HL-60 (cell line): Measurements from ENCODE around the gene PRX.

Experiments used
- DNase-seq, 2 experiments: peaks; one replicate each; pipeline ENCODE4 v3.0.0-alpha.2; 2010 to 2020; ENCODE audit warnings: low read depth in 1 of 2, low spot score in 1 of 2
- H3K27ac ChIP-seq: fragments of 250-450 bp; sonication (Bioruptor Pico); replicated peaks from 2 replicates; pipeline ENCODE4 v1.5.1; 2020; ENCODE audit warnings: mild to moderate bottlenecking, moderate library complexity
- H3K27me3 ChIP-seq: fragments of 250-450 bp; sonication (Bioruptor Pico); 2 replicates; pipeline ENCODE4 v1.5.1; 2021; ENCODE audit warnings: mild to moderate bottlenecking, moderate library complexity; ENCODE audit not compliant: insufficient read depth, poor library complexity, severe bottlenecking
- H3K4me3 ChIP-seq: replicated peaks from 2 replicates; pipeline ENCODE4 v1.5.1; 2011; ENCODE audit warnings: mild to moderate bottlenecking, control low read depth, low read length; ENCODE audit not compliant: insufficient read depth
- GABPA ChIP-seq: IDR thresholded peaks from 2 replicates; pipeline ENCODE4 v1.6.1; 2012; ENCODE audit warnings: low read depth
- POLR2AphosphoS5 ChIP-seq: IDR thresholded peaks from 2 replicates; pipeline ENCODE4 v1.6.1; 2012; ENCODE audit warnings: low read depth
- REST ChIP-seq: IDR thresholded peaks from 2 replicates; pipeline ENCODE4 v1.6.1; 2012; ENCODE audit warnings: low read depth; ENCODE audit not compliant: insufficient replicate concordance
- SPI1 ChIP-seq: IDR thresholded peaks from 2 replicates; pipeline ENCODE4 v1.6.1; 2012; ENCODE audit warnings: low read depth, mild to moderate bottlenecking, borderline replicate concordance
- TF ChIP-seq, protein P1 (sequence below): IDR thresholded peaks from one replicate; pipeline ENCODE4 v1.5.1; 2011; ENCODE audit warnings: low read length, control low read depth, inconsistent platforms; ENCODE audit not compliant: insufficient read depth

PRX gene

DNA sequence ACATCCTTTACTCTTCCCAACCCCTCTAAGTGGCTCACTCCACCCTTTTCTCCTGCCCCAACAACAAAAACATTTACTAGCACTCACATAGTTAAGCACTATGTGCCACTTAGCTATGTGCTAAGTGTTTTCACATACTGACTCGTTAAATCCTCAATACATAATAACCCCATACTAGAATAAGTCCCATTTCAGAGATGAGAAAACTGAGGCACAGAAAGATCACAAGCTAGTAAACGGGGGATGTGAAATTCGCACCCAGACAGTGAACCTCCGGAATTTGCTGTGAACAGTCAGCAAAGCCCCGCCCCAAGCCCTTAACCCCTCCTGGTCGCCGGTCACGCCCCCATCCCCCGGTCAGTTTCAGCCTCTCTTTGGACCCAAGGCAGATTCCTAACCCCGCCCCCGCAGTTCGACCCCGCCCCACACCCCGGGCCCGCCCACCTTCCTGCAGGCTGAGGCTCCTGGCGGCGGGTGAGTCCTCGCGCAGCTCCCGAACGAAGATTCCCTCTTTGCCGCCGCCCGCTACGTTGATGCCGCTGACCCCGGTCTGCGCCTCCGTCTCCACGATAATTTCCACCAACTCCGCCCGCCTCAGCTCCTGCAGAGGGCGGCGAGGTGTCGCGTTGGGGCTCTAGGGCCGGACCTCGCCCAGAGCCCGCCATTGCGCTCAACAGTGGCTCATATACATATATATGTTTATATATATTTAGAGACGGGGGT, 9.8 kb downstream of the PRX start:
- Histone ChIP-seq H3K4me3 (peak overlapping the region; percentile 48), H3K27ac (no peak overlapping the region), H3K27me3 (peaks cover 13% of the 10 kb centered on the region)
- TF ChIP-seq GABPA = no peak
- TF ChIP-seq SPI1 = no peak
- no peak for TF ChIP-seq REST
- peak; percentile 51 to 72 for DNase-seq

- H3K4me3 ChIP-seq = no peak overlapping the region
- no peak overlapping the region for H3K27ac ChIP-seq
- no peak for DNase-seq
- H3K27me3 ChIP-seq = peaks cover 24% of the 10 kb centered on the region
- TF ChIP-seq SPI1 (no peak), GABPA (no peak)
Measured at GRCh38 chr19:40400559-40400958, 12.6 kb downstream of the PRX start.

- DNase-seq = peak; percentile 38 to 43
- peaks cover 24% of the 10 kb centered on the region for H3K27me3 ChIP-seq
- H3K27ac ChIP-seq = no peak overlapping the region
- TF ChIP-seq, protein P1, sequence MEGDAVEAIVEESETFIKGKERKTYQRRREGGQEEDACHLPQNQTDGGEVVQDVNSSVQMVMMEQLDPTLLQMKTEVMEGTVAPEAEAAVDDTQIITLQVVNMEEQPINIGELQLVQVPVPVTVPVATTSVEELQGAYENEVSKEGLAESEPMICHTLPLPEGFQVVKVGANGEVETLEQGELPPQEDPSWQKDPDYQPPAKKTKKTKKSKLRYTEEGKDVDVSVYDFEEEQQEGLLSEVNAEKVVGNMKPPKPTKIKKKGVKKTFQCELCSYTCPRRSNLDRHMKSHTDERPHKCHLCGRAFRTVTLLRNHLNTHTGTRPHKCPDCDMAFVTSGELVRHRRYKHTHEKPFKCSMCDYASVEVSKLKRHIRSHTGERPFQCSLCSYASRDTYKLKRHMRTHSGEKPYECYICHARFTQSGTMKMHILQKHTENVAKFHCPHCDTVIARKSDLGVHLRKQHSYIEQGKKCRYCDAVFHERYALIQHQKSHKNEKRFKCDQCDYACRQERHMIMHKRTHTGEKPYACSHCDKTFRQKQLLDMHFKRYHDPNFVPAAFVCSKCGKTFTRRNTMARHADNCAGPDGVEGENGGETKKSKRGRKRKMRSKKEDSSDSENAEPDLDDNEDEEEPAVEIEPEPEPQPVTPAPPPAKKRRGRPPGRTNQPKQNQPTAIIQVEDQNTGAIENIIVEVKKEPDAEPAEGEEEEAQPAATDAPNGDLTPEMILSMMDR = no peak
- no peak for TF ChIP-seq POLR2AphosphoS5
- no peak for TF ChIP-seq SPI1
- TF ChIP-seq GABPA = no peak
- no peak for TF ChIP-seq REST
- no peak overlapping the region for H3K4me3 ChIP-seq
Measured at GRCh38 chr19:40398417-40399131, 14.6 kb downstream of the PRX start.

GRCh38 chr19:40397568-40397906, 15.6 kb downstream of the PRX start:
- TF ChIP-seq, protein P1 = no peak
- TF ChIP-seq POLR2AphosphoS5 = no peak
- TF ChIP-seq GABPA = no peak
- TF ChIP-seq REST = no peak
- TF ChIP-seq SPI1 = no peak
- DNase-seq = no peak
- no peak overlapping the region for H3K4me3 ChIP-seq
- H3K27ac ChIP-seq = no peak overlapping the region
- H3K27me3 ChIP-seq = peaks cover 19% of the 10 kb centered on the region
